Measurements from ENCODE around the gene ZNF649.
"Not testable (repeated sequence)": the region's sequence is repeated elsewhere in the genome, so short reads cannot be mapped to it uniquely, and the experiment has no call there.

ZNF649 gene

GRCh38 chr19:51915324-51915867 lies 10.6 kb upstream of the ZNF649 start:
- TF ChIP-seq, protein P1, sequence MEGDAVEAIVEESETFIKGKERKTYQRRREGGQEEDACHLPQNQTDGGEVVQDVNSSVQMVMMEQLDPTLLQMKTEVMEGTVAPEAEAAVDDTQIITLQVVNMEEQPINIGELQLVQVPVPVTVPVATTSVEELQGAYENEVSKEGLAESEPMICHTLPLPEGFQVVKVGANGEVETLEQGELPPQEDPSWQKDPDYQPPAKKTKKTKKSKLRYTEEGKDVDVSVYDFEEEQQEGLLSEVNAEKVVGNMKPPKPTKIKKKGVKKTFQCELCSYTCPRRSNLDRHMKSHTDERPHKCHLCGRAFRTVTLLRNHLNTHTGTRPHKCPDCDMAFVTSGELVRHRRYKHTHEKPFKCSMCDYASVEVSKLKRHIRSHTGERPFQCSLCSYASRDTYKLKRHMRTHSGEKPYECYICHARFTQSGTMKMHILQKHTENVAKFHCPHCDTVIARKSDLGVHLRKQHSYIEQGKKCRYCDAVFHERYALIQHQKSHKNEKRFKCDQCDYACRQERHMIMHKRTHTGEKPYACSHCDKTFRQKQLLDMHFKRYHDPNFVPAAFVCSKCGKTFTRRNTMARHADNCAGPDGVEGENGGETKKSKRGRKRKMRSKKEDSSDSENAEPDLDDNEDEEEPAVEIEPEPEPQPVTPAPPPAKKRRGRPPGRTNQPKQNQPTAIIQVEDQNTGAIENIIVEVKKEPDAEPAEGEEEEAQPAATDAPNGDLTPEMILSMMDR (IDR thresholded peaks at IDR 0.05; ENCODE audit: low read depth, low read length, missing control alignments) = no peak
- no peak overlapping the region for H3K4me3 ChIP-seq (ENCODE audit: low read depth, low read length)
- no peak for DNase-seq (ENCODE audit: low read depth)

DNA sequence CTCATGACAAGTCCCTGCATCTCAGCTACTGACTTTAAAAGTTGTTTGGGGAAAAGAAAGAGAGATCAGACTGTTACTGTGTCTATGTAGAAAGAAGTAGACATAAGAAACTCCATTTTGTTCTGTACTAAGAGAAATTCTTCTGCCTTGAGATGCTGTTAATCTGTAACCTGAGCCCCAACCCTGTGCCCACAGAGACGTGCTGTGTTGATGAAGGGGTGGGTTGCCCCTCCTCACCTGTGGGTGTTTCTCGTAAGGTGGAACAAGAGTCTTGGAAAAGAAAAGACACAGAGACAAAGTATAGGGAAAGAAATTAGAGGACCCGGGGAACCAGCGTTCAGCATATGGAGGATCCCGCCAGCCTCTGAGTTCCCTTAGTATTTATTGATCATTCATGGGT lies 3.2 kb upstream of the ZNF649 start:
- DNase-seq (ENCODE audit: low read depth); H3K4me3 ChIP-seq (ENCODE audit: low read depth, low read length): not testable (repeated sequence)

- not testable (repeated sequence) for DNase-seq (ENCODE audit: low read depth)
Observed at GRCh38 chr19:51906108-51906507, 1.3 kb upstream of the ZNF649 start.

GRCh38 chr19:51905639-51906038 lies 822 bp upstream of the ZNF649 start:
- H3K4me3 ChIP-seq (ENCODE audit: low read depth, low read length); DNase-seq (ENCODE audit: low read depth): not testable (repeated sequence)

More at GRCh38 chr19:51906108-51906507, 1.3 kb upstream of the ZNF649 start:
- H3K4me3 ChIP-seq (ENCODE audit: low read depth, low read length) = not testable (repeated sequence)

- DNase-seq (ENCODE audit: low read depth) = no peak
- no peak overlapping the region for H3K4me3 ChIP-seq (ENCODE audit: low read depth, low read length)
- TF ChIP-seq, protein P1 (IDR thresholded peaks at IDR 0.05; ENCODE audit: low read depth, low read length, missing control alignments) = no peak
Observed at GRCh38 chr19:51905206-51905605, 389 bp upstream of the ZNF649 start.

DNA sequence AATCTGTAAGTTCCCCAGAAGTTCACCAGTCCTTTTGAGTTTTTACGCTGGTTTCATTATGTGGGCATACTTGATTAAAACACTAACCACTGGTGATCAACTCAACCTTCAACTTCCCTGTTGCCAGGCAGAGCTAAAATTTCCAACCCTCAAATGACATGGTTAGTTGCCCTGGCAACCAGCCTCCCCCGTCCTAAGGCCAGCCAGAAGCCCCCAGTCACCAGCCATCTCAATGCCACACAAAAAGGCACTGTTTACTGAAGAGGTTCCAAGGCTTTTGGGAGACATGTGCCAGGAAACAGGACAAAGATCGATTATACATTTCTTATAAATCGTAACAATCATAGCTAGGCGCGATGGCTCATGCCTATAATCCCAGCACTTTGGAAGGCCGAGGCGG lies 1.6 kb downstream of the ZNF649 start:
- no peak overlapping the region for H3K4me3 ChIP-seq (ENCODE audit: low read depth, low read length)

DNA sequence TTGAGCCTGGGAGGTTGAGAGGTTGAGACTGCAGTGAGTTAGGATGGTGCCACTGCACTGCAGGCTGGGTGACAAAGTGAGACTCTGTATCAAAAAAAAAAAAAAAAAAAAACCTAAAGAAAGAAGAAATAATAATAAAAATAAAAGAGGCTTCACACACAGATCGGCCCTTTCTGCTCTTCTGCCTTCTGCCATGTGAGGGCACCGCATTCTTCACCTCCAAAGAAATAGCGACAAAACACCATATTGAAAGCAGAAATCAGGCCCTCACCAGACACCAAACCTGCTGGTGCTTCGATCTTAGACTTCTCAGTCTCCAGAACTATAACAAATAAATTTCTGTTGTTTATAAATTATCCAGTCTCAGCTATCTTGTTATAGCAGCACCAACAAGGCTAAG lies 3.0 kb downstream of the ZNF649 start:
- no peak overlapping the region for H3K4me3 ChIP-seq (ENCODE audit: low read depth, low read length)
- DNase-seq (ENCODE audit: low read depth) = no peak

More for the DNA sequence above, 1.6 kb downstream of the ZNF649 start:
- no peak for DNase-seq (ENCODE audit: low read depth)
- TF ChIP-seq, protein P1 (IDR thresholded peaks at IDR 0.05; ENCODE audit: low read depth, low read length, missing control alignments) = no peak

DNA sequence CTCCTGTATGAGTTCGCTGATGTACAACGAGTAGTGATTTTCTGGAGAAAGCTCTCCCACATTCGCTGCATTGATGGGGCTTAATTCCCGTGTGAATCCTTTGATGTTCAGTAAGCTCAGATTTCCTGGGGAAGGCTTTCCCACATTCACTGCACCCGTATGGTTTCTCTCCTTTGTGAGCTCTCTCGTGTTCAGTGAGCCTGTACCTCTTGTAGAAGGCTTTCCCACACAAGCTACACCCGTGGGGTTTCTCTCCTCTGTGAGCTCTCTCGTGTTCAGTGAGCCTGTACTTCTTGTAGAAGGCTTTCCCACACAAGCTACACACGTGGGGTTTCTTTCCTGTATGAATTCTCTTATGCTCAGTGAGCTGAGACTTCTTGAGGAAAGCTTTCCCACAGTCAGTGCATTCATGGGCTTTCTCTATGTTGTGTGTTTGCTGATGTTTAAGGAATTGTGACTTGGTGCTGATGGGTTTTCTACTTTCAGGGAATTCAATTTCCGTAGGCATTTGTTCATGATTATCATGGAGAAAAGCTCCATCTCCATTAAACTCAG lies 13.5 kb downstream of the ZNF649 start:
- TF ChIP-seq, protein P1 (IDR thresholded peaks at IDR 0.05; ENCODE audit: low read depth, low read length, missing control alignments) = no peak
- H3K4me3 ChIP-seq (ENCODE audit: low read depth, low read length) = no peak overlapping the region
- DNase-seq (ENCODE audit: low read depth) = no peak

More for the DNA sequence above, 3.0 kb downstream of the ZNF649 start:
- TF ChIP-seq, protein P1 (IDR thresholded peaks at IDR 0.05; ENCODE audit: low read depth, low read length, missing control alignments) = no peak
